GM21576 (cell line): ENCODE measurements around the gene PRSS56.

Experiments used
- ATAC-seq: cut with Tn5 transposase; IDR thresholded peaks from one replicate; pipeline ENCODE4 v1.9.1; 2021; ENCODE audit warnings: mild to moderate bottlenecking, moderate library complexity; ENCODE audit not compliant: unreplicated experiment

The PRSS56 gene

GRCh38 chr2:232501794-232502390, 18.3 kb upstream of the PRSS56 start:
- no peak for ATAC-seq

- no peak for ATAC-seq
Measured at GRCh38 chr2:232502511-232502910, 17.7 kb upstream of the PRSS56 start.

- ATAC-seq, result no peak
Measured at GRCh38 chr2:232502911-232503808, 17.0 kb upstream of the PRSS56 start.

- no peak for ATAC-seq
Measured at GRCh38 chr2:232503809-232504323, 16.3 kb upstream of the PRSS56 start.

GRCh38 chr2:232504438-232504837, 15.8 kb upstream of the PRSS56 start:
- no peak for ATAC-seq

GRCh38 chr2:232505856-232506255, 14.3 kb upstream of the PRSS56 start:
- no peak for ATAC-seq

- no peak for ATAC-seq
Measured at GRCh38 chr2:232506709-232507108, 13.5 kb upstream of the PRSS56 start.

GRCh38 chr2:232508251-232508650, 11.9 kb upstream of the PRSS56 start:
- ATAC-seq, result no peak

- ATAC-seq, result no peak
Measured at GRCh38 chr2:232511336-232511890, 8.8 kb upstream of the PRSS56 start.

GRCh38 chr2:232512602-232513001, 7.6 kb upstream of the PRSS56 start:
- ATAC-seq, result no peak

- ATAC-seq, result no peak
Measured at GRCh38 chr2:232513353-232513752, 6.8 kb upstream of the PRSS56 start.

- ATAC-seq, result no peak
Measured at GRCh38 chr2:232515639-232516038, 4.5 kb upstream of the PRSS56 start.

GRCh38 chr2:232516551-232516950, 3.6 kb upstream of the PRSS56 start:
- ATAC-seq, result no peak

GRCh38 chr2:232518844-232519243, 1.3 kb upstream of the PRSS56 start:
- ATAC-seq, result no peak

- ATAC-seq, result no peak
Measured at GRCh38 chr2:232520489-232520888, 301 bp downstream of the PRSS56 start.

- no peak for ATAC-seq
Measured at GRCh38 chr2:232521098-232521497, 910 bp downstream of the PRSS56 start.

GRCh38 chr2:232521959-232522622, 1.9 kb downstream of the PRSS56 start:
- ATAC-seq, result no peak

- ATAC-seq, result no peak
Measured at GRCh38 chr2:232522623-232523401, 2.6 kb downstream of the PRSS56 start.

GRCh38 chr2:232523402-232523681, 3.2 kb downstream of the PRSS56 start:
- ATAC-seq, result no peak

- no peak for ATAC-seq
Measured at GRCh38 chr2:232523682-232524597, 3.8 kb downstream of the PRSS56 start.
